Fibroblast of skin of right biceps (primary cell): ENCODE measurements around the gene CRHR1.
A peak's percentile ranks its signal among the peaks of the same experiment; 100 is the strongest.

Experiments
- DNase-seq: peaks from one replicate; pipeline ENCODE4 v3.0.0-alpha.2; 2013

CRHR1 gene

GRCh38 chr17:45825792-45826191 lies 41.7 kb downstream of the CRHR1 start:
- DNase-seq: no peak

GRCh38 chr17:45826919-45827588 lies 42.9 kb downstream of the CRHR1 start:
- no peak for DNase-seq

GRCh38 chr17:45828171-45828570 lies 44.1 kb downstream of the CRHR1 start:
- DNase-seq: no peak

- no peak for DNase-seq
These were observed 44.5 kb downstream of the CRHR1 start for GRCh38 chr17:45828582-45829133.

- no peak for DNase-seq
These were observed 49.8 kb downstream of the CRHR1 start for GRCh38 chr17:45833920-45834319.

- no peak for DNase-seq
These were observed 50.6 kb downstream of the CRHR1 start for GRCh38 chr17:45834471-45835396.

- no peak for DNase-seq
These were observed 51.4 kb downstream of the CRHR1 start for GRCh38 chr17:45835481-45835880.

GRCh38 chr17:45836047-45837044 lies 52.2 kb downstream of the CRHR1 start:
- no peak for DNase-seq

GRCh38 chr17:45837187-45837586 lies 53.1 kb downstream of the CRHR1 start:
- no peak for DNase-seq

GRCh38 chr17:45837603-45838002 lies 53.5 kb downstream of the CRHR1 start:
- no peak for DNase-seq

GRCh38 chr17:45838751-45839295 lies 54.7 kb downstream of the CRHR1 start:
- DNase-seq: no peak

- no peak for DNase-seq
These were observed 55.3 kb downstream of the CRHR1 start for GRCh38 chr17:45839442-45839841.

- DNase-seq: peak; percentile 9
These were observed 57.1 kb downstream of the CRHR1 start for GRCh38 chr17:45841186-45841585.

- no peak for DNase-seq
These were observed 57.9 kb downstream of the CRHR1 start for GRCh38 chr17:45841883-45842525.

GRCh38 chr17:45843722-45844121 lies 59.6 kb downstream of the CRHR1 start:
- no peak for DNase-seq

GRCh38 chr17:45844695-45845375 lies 60.7 kb downstream of the CRHR1 start, which contains the start of gene SPPL2C:
SPPL2C (plus strand) TSS chr17:45844881; CDS start chr17:45844907, 26 bp downstream.
- DNase-seq: no peak

- DNase-seq: no peak
These were observed 61.5 kb downstream of the CRHR1 start for GRCh38 chr17:45845376-45846185.

GRCh38 chr17:45846223-45846622 lies 62.1 kb downstream of the CRHR1 start:
- DNase-seq: no peak

GRCh38 chr17:45846646-45847045 lies 62.5 kb downstream of the CRHR1 start:
- DNase-seq: no peak

GRCh38 chr17:45847101-45847500 lies 63.0 kb downstream of the CRHR1 start:
- DNase-seq: no peak
